HCT116 (cell line): ENCODE results near the gene ACLY.

ENCODE experiments used
- ELF1 ChIP-seq: IDR thresholded peaks from 2 replicates; pipeline ENCODE4 v1.6.1; 2012; ENCODE audit warnings: low read depth, borderline replicate concordance
- EZH2 ChIP-seq: fragments of 200-600 bp; sonication (generic); IDR thresholded peaks from 2 replicates; pipeline ENCODE4 v1.6.1; 2017; ENCODE audit warnings: antibody characterized with exemption, mixed run types
- EZH2phosphoT487 ChIP-seq: fragments of 200-600 bp; IDR thresholded peaks from 2 replicates; pipeline ENCODE4 v1.6.1; 2018; ENCODE audit warnings: antibody characterized with exemption, borderline replicate concordance
- FOSL1 ChIP-seq: IDR thresholded peaks from 2 replicates; pipeline ENCODE4 v1.6.1; 2012; ENCODE audit warnings: low read depth
- POLR2A ChIP-seq: IDR thresholded peaks from 2 replicates; pipeline ENCODE4 v1.7.0; 2011; ENCODE audit warnings: borderline replicate concordance; ENCODE audit not compliant: insufficient read depth, insufficient read length; ENCODE audit errors: extremely low read depth
- POLR2AphosphoS5 ChIP-seq: IDR thresholded peaks from 2 replicates; pipeline ENCODE4 v1.6.1; 2011; ENCODE audit warnings: mild to moderate bottlenecking, low read depth, low read length, moderate library complexity
- RAD21 ChIP-seq: IDR thresholded peaks from 2 replicates; pipeline ENCODE4 v1.6.1; 2012; ENCODE audit warnings: low read depth, mild to moderate bottlenecking
- REST ChIP-seq: IDR thresholded peaks from 2 replicates; pipeline ENCODE4 v1.6.1; 2012; ENCODE audit warnings: low read depth
- YY1 ChIP-seq: IDR thresholded peaks from 2 replicates; pipeline ENCODE4 v1.6.1; 2011; ENCODE audit warnings: low read length, low read depth, moderate library complexity, mild to moderate bottlenecking; ENCODE audit not compliant: insufficient replicate concordance; ENCODE audit errors: extremely low read depth
- ZNF274 ChIP-seq: fragments of 200-500 bp; sonication (Bioruptor generic); IDR thresholded peaks from 2 replicates; pipeline ENCODE4 v1.6.1; 2014; ENCODE audit warnings: mild to moderate bottlenecking, low read depth, low read length, inconsistent platforms
- TF ChIP-seq, protein P1 (sequence below), 3 experiments: fragments of 200-600 bp in 1 of 3; sonication (generic) in 1 of 3; IDR thresholded peaks in 2 of 3; conservative IDR thresholded peaks in 1 of 3; 2 replicates each; pipeline ENCODE4 v1.5.1; 2012 to 2017; ENCODE audit warnings: low read depth in 2 of 3, low read length in 2 of 3, antibody characterized with exemption in 1 of 3, borderline replicate concordance in 1 of 3, control low read depth in 1 of 3, mild to moderate bottlenecking in 1 of 3, mixed read lengths in 1 of 3, mixed run types in 1 of 3, moderate library complexity in 1 of 3; ENCODE audit not compliant: insufficient read depth in 1 of 3
- TF ChIP-seq, protein P2 (sequence below): IDR thresholded peaks from 2 replicates; pipeline ENCODE4 v1.6.1; 2012

GRCh38 chr17:41941168-41941567 is 22.4 kb upstream of the ACLY start:
- TF ChIP-seq, protein P1, sequence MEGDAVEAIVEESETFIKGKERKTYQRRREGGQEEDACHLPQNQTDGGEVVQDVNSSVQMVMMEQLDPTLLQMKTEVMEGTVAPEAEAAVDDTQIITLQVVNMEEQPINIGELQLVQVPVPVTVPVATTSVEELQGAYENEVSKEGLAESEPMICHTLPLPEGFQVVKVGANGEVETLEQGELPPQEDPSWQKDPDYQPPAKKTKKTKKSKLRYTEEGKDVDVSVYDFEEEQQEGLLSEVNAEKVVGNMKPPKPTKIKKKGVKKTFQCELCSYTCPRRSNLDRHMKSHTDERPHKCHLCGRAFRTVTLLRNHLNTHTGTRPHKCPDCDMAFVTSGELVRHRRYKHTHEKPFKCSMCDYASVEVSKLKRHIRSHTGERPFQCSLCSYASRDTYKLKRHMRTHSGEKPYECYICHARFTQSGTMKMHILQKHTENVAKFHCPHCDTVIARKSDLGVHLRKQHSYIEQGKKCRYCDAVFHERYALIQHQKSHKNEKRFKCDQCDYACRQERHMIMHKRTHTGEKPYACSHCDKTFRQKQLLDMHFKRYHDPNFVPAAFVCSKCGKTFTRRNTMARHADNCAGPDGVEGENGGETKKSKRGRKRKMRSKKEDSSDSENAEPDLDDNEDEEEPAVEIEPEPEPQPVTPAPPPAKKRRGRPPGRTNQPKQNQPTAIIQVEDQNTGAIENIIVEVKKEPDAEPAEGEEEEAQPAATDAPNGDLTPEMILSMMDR (IDR thresholded peaks at IDR 0.05 in 2 of 3, conservative IDR thresholded peaks at IDR 0.05 in 1 of 3; ENCODE audit: borderline replicate concordance in 1 of 3, insufficient read depth in 1 of 3, low read depth in 2 of 3, low read length in 2 of 3), result no peak
- TF ChIP-seq EZH2 (no peak), REST (no peak), RAD21 (no peak), POLR2AphosphoS5 (no peak), YY1 (no peak), FOSL1 (no peak), POLR2A (no peak), ZNF274 (no peak), EZH2phosphoT487 (no peak), ELF1 (no peak)
- TF ChIP-seq, protein P2, sequence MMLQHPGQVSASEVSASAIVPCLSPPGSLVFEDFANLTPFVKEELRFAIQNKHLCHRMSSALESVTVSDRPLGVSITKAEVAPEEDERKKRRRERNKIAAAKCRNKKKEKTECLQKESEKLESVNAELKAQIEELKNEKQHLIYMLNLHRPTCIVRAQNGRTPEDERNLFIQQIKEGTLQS, result no peak
